RWPE1 (cell line): Measurements from ENCODE around the gene PPP1R26.

ENCODE experiments used
- CTCF ChIA-PET: fragments of 350-600 bp; sonication (Branson Sonifier 250); formaldehyde crosslinking; extraction: SDS; loops from one replicate; lab custom pipeline; 2021; lab: Yijun Ruan, JAX
- POLR2A ChIA-PET: fragments of 400-600 bp; formaldehyde crosslinking; extraction: SDS; loops from one replicate; lab custom pipeline; 2020; ENCODE audit warnings: antibody characterized with exemption; ENCODE audit not compliant: low non-redundant PET; lab: Yijun Ruan, JAX
- DNase-seq: peaks from one replicate; pipeline ENCODE4 v3.0.0; 2012; ENCODE audit warnings: low spot score
- H3K27ac ChIP-seq: fragments of 450-650 bp; 2 replicates; pipeline ENCODE4 v1.5.1; 2017
- TF ChIP-seq, protein P1 (sequence below): fragments of 450-650 bp; conservative IDR thresholded peaks from 2 replicates; pipeline ENCODE4 v1.5.1; 2017; ENCODE audit warnings: low read depth, mild to moderate bottlenecking

PPP1R26 gene

DNA sequence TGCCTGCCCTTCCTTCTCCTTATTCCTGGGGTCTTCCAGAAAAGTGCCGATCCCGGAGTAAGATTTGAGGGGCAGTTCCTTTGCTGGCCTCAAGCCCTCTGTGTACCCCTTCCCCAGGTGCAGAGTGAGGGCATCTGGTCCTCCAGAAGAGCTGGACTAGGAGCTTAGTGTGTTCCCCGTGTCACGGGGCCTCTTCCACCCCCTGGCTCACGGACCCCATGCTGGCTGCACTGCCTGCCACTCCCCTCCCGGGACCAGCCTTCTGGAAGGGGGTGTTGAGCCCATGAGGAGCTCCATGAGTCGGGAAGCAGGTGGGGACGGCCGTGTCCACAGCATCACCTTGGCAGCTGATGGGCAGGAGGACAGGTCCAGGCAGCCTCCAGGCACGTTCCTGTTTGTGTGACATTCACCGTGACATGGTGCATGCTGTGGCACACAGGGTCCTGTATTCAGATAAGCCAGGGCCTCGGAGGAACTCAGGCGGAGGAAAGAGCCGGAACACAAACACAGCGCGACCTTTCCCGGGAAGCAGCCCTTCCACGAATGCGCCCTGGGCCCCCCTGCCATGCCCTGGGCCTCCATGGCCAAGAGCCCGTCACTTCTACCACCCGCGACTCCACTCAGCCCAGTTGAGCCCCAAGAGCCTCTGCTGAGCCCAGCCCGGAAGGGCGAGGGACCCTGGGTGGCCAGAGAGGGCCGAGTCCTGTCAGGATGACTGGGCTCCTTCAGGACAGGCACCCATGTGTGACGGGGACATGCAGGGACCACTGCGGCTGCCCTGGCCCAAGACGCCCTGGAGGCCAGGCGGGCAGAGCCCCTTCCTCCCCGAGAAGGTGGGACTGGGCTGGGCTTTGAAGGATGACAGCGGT is 35.7 kb downstream of the PPP1R26 start:
- TF ChIP-seq, protein P1, sequence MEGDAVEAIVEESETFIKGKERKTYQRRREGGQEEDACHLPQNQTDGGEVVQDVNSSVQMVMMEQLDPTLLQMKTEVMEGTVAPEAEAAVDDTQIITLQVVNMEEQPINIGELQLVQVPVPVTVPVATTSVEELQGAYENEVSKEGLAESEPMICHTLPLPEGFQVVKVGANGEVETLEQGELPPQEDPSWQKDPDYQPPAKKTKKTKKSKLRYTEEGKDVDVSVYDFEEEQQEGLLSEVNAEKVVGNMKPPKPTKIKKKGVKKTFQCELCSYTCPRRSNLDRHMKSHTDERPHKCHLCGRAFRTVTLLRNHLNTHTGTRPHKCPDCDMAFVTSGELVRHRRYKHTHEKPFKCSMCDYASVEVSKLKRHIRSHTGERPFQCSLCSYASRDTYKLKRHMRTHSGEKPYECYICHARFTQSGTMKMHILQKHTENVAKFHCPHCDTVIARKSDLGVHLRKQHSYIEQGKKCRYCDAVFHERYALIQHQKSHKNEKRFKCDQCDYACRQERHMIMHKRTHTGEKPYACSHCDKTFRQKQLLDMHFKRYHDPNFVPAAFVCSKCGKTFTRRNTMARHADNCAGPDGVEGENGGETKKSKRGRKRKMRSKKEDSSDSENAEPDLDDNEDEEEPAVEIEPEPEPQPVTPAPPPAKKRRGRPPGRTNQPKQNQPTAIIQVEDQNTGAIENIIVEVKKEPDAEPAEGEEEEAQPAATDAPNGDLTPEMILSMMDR: no peak
- ChIA-PET POLR2A (no interaction called here), CTCF (interaction anchor here (0.6 to 1.7 kb wide), 4 partner anchors 11 to 219 kb away, joined by 3 to 11 read pairs (median 4); no protein-coding TSS in a partner anchor)
- DNase-seq: no peak
- H3K27ac ChIP-seq: no peak overlapping the region

DNA sequence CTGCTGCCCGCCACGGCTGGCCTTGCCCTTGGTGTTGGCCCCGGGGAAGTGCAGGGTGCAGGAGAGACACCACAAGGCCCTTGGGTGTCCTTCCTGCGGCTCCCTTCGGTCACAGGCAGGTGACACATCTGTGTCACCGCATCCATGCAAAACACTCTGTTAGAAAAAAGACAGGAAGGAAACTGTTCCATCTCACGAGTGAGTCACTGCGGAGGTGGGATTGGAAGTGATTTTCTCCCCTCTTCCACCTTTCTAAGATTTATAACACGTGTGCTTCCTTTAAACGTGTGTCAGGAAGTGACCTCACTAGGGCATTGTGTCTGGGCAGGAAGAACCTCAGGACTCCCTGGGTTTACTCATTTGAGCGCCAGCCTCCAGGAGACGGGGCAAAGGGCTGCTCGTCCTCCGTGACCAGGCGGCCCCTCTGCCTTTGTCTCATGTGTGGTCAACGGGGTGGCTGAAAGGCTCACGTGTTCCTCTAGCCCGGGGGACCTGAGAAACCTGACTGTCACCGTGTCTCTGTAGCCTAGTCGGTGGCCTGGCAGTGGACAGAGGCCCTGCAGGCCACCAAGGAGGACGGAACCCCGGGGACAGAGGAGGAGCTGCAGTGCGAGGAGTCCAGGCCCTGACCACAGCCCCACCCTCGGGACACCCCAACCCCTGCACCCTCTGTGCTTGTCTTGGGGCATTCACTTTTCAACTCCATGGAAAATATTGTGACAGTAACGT is 36.7 kb downstream of the PPP1R26 start:
- CTCF ChIA-PET: interaction anchor here (0.9 to 1.1 kb wide), 2 partner anchors 8 to 11 kb away, joined by 4 read pairs; no protein-coding TSS in a partner anchor

DNA sequence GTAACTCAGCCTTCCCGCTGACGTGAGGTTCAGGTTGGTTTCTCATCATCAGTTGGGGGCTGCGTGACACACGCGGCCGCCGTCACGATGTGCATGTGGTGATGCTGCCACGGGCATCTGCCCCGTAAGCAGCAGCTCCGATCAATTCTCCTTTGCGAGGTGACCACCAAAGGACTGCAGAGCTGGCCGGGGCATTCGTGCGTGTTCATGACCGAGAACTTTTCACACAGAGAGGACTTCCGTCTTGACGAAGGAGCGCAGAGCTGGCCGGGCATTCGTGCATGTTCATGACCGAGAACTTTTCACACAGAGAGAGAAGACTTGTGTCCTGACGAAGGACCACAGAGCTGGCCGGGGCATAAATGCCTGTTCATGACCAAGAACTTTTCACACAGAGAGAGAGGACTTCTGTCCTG is 37.8 kb downstream of the PPP1R26 start:
- H3K27ac ChIP-seq: no peak overlapping the region
- no peak for DNase-seq
- TF ChIP-seq, protein P1: no peak
- ChIA-PET POLR2A (no interaction called here), CTCF (interaction anchor here (0.6 to 1.1 kb wide), 3 partner anchors 9 to 162 kb away, joined by 3 to 4 read pairs (median 4); no protein-coding TSS in a partner anchor)

More for the DNA sequence above, 36.7 kb downstream of the PPP1R26 start:
- DNase-seq: no peak
- POLR2A ChIA-PET: no interaction called here
- H3K27ac ChIP-seq: no peak overlapping the region
- TF ChIP-seq, protein P1: no peak

DNA sequence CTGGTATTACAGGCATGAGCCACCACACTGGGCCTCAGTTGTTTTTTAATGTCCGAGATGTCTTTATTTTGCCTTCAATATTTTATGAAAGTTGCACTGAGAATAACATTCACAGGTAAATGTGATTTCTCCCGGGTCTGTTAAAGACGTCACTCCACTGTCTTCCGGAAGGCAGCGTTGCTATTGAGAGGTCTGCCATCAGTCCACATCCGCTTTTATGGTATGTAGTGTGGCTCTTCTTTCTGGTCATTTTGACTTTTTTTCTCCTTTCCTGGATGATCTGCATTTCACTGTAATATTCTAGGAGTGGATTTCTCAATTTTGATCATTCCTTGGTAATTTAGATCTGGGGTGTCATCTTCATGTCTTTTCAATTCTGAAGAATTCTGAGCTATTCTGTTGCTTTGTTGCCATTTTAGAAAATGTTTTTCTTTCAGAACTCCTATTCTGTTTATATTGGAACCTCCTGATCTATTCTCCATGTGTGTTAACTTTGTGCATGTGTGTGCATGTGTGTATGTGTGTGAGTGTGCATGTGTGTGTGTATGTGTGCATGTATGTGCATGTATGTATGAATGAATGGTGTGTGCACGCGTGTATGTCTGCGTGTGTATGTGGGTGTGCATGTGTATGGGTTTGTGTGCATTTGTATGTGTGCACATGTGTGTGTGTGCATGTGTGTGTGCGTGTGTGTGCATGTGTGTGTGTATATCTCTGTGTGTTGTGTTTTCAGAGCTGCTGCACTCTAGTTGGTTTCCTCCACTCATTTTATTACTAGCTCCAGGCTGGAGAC is 39.8 kb downstream of the PPP1R26 start:
- no peak for DNase-seq
- TF ChIP-seq, protein P1: no peak
- H3K27ac ChIP-seq: no peak overlapping the region
- POLR2A ChIA-PET: no interaction called here
- CTCF ChIA-PET: interaction anchor here (0.7 kb wide), 2 partner anchors 10 to 739 kb away, joined by 3 to 4 read pairs; no protein-coding TSS in a partner anchor

DNA sequence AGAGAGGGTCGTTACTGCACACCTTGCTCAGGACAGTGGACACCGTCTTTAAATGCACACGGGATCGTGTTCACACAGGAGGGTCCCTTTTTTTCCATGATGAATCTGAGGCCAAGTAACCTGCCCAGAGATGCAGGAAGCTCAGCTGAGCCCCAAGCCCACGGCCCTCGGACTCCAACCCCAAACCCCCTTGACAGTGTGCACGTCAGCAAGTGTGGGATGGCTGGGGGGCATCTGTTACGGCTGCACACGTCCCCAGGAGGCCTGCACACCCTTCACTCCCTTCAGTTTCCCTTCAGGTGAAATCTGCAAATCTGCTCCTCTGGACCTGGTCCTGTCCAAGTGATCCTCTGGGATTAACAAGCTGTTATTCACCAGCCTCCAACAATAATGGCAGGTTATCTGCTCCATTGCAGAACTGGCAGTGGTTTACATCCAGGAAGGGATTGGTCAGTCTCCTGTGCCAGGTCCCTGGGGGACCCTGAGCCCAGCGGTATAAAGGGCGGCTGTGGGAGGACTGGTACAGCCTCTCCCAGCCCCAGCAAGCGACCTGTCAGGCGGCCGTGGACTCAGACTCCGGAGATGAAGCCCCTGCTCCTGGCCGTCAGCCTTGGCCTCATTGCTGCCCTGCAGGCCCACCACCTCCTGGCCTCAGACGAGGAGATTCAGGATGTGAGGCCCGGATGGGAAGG is 41.5 kb downstream of the PPP1R26 start, which contains the start of gene LCN1:
Gene LCN1, plus strand, starts transcription at position 525 of the 692 bp plus-strand sequence. Its CDS starts 58 bp downstream, at position 583.
- no peak for DNase-seq
- CTCF ChIA-PET: no interaction called here
- TF ChIP-seq, protein P1: no peak
- POLR2A ChIA-PET: no interaction called here
- H3K27ac ChIP-seq: no peak within 1 kb of the TSS
